Measurements from ENCODE around the gene C16orf96. TPM values are rescaled to one million over a fixed set of nuclear protein-coding genes. Genes with fewer than 3 reads are reported as not detected.

The C16orf96 gene
- polyA plus RNA-seq, 2 of the 4 experiments (the other 2 are of a cell fraction), result 0.01 to 0.03 TPM

GRCh38 chr16:4534151-4534790 is 21.9 kb upstream of the C16orf96 start (continued):
- TF ChIP-seq HEYL (CRISPR knock-in tag; IDR thresholded peaks at IDR 0.05), result no peak
- TF ChIP-seq CHD4 (IDR thresholded peaks at IDR 0.05; ENCODE audit: borderline replicate concordance), result no peak

- WGBS (ENCODE audit: missing lambda C conversion rate), result 89% methylated on average over 5 of the region's 7 CpGs
- TF ChIP-seq BCL3 (IDR thresholded peaks at IDR 0.05) (no peak), PHF8 (IDR thresholded peaks at IDR 0.05; ENCODE audit: borderline replicate concordance, low read depth) (no peak), ZFP36 (IDR thresholded peaks at IDR 0.05; ENCODE audit: borderline replicate concordance, partially characterized antibody) (no peak), CBX2 (IDR thresholded peaks at IDR 0.05; ENCODE audit: borderline replicate concordance, low read depth) (no peak), HOXA7 (CRISPR knock-in tag; IDR thresholded peaks at IDR 0.05) (no peak), GATA3 (IDR thresholded peaks at IDR 0.05; ENCODE audit: borderline replicate concordance) (no peak), HMGXB4 (CRISPR knock-in tag; IDR thresholded peaks at IDR 0.05; ENCODE audit: borderline replicate concordance) (no peak), FOSB (CRISPR knock-in tag; IDR thresholded peaks at IDR 0.05) (no peak), HDAC2 (IDR thresholded peaks at IDR 0.05) (no peak), TP53 (CRISPR knock-in tag; IDR thresholded peaks at IDR 0.05) (no peak), HOXB13 (CRISPR knock-in tag; IDR thresholded peaks at IDR 0.05; ENCODE audit: low read depth) (no peak), FOXS1 (CRISPR knock-in tag; IDR thresholded peaks at IDR 0.05) (no peak)
- H3K4me3 ChIP-seq, result no peak overlapping the region
- ATAC-seq, result no peak
- no peak for DNase-seq (ENCODE audit: low read depth in 1 of 2, low spot score in 1 of 2)
- H3K27ac ChIP-seq, result no peak overlapping the region
- H3K4me1 ChIP-seq, result peaks cover 5% of the 10 kb centered on the region; the same call in 1 of the 3 replicates
- FAIRE-seq, result no peak
- POLR2A ChIA-PET, result no interaction called here
- CTCF ChIA-PET, result interaction anchor here (0.7 to 20.0 kb wide), 4 partner anchors 10 to 50 kb away, joined by 3 to 301 read pairs (median 8); no protein-coding TSS in a partner anchor
- no peak overlapping the region for H3K4me2 ChIP-seq
- peaks cover 17% of the 10 kb centered on the region for H3K9me3 ChIP-seq
Measured at GRCh38 chr16:4535627-4536108, 20.5 kb upstream of the C16orf96 start.

GRCh38 chr16:4536391-4537106 is 19.6 kb upstream of the C16orf96 start:
- WGBS (ENCODE audit: missing lambda C conversion rate), result 89% methylated on average over 15 of the region's 15 CpGs
- CTCF ChIA-PET, result interaction anchor here (1.8 to 20.0 kb wide), 3 partner anchors 11 to 24 kb away, joined by 6 to 301 read pairs (median 9); no protein-coding TSS in a partner anchor
- TF ChIP-seq EHMT2 (IDR thresholded peaks at IDR 0.05; ENCODE audit: low read depth) (no peak), CBX2 (IDR thresholded peaks at IDR 0.05; ENCODE audit: borderline replicate concordance, low read depth) (no peak), POLR2AphosphoS2 (conservative IDR thresholded peaks at IDR 0.05; ENCODE audit: low read length) (no peak), CHD2 (IDR thresholded peaks at IDR 0.05; ENCODE audit: low read length, partially characterized antibody) (no peak), USF2 (IDR thresholded peaks at IDR 0.05) (no peak), KDM1A (IDR thresholded peaks at IDR 0.05; ENCODE audit: low read depth) (no peak), ATOH8 (CRISPR knock-in tag; IDR thresholded peaks at IDR 0.05; ENCODE audit: low read depth) (no peak), CEBPB (IDR thresholded peaks at IDR 0.05) (no peak), PHF8 (IDR thresholded peaks at IDR 0.05; ENCODE audit: borderline replicate concordance, low read depth) (no peak), REST (IDR thresholded peaks at IDR 0.05) (no peak), FOSL2 (IDR thresholded peaks at IDR 0.05) (no peak), FOSL2 (CRISPR knock-in tag; IDR thresholded peaks at IDR 0.05) (no peak), MAZ (IDR thresholded peaks at IDR 0.05; ENCODE audit: borderline replicate concordance, low read depth, low read length) (no peak)

More at GRCh38 chr16:4536391-4537106, 19.6 kb upstream of the C16orf96 start:
- H3K27ac ChIP-seq, result no peak overlapping the region
- POLR2A ChIA-PET, result interaction anchor here (1.1 kb wide), 1 partner anchor 50 kb away, joined by 3 read pairs; no protein-coding TSS in a partner anchor
- peaks cover 17% of the 10 kb centered on the region for H3K9me3 ChIP-seq
- DNase-seq (ENCODE audit: low read depth in 1 of 2, low spot score in 1 of 2) (no peak), ATAC-seq (no peak), FAIRE-seq (no peak)
- H3K4me1 ChIP-seq, result peaks cover 5% of the 10 kb centered on the region; the same call in 1 of the 3 replicates
- no peak overlapping the region for H3K4me3 ChIP-seq
- no peak overlapping the region for H3K4me2 ChIP-seq

Measured in A549 (cell line).